Measurements from ENCODE around the gene NLRC4.
"Not testable (repeated sequence)": the region's sequence is repeated elsewhere in the genome, so short reads cannot be mapped to it uniquely, and the experiment has no call there.

Gene NLRC4

DNA sequence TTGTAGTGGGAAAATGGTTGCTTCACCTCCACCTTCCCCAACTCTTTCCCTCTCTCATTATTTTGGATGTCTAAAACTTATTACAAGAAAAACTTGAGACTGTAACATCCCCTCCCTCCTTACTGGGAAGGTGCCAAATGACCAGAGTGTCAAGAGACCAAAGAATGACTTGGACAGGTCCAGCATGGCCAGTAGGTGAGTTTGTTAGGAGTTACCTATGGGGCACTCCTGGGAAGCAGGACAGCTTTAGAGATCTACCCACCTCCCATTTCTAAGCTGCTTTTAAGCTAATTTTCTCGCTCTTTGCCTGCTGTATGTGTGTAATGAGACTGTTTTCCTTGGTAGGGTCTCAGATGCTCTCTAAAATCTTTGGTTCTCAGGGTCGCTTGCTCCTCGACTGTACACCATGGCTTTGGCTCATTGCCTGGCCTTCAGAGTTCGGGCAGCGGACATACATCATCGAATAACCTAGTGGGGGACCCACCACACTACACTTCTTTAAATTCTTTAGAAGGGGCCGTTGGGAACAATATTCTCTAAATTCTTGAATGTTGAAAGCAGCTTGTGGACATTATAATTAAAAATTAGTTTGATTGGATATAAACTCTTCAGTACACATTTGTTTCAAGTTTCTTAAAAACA is 53.8 kb downstream of the NLRC4 start:
- Histone ChIP-seq H3K9me2 (replicated peaks; ENCODE audit: insufficient read depth, low read length) (no peaks in the 10 kb centered on the region), H3K9ac (ENCODE audit: low read length) (no peak overlapping the region), H2AFZ (ENCODE audit: low read depth, low read length, severe bottlenecking) (no peak overlapping the region), H3K79me2 (ENCODE audit: insufficient read depth, low read length) (no peaks in the 10 kb centered on the region), H3K27me3 (ENCODE audit: low read length) (no peaks in the 10 kb centered on the region), H3K4me3 (ENCODE audit: insufficient read depth, low read length, poor library complexity, severe bottlenecking) (no peak overlapping the region), H3K9me3 (ENCODE audit: insufficient read depth, low read length) (no peaks in the 10 kb centered on the region), H3K36me3 (ENCODE audit: low read length) (no peaks in the 10 kb centered on the region; the same call in 1 of the 2 replicates), H3F3A (ENCODE audit: insufficient read depth) (no peaks in the 10 kb centered on the region), H4K20me1 (ENCODE audit: low read depth, low read length) (no peaks in the 10 kb centered on the region), H3K27ac (ENCODE audit: low read depth, low read length) (no peak overlapping the region), H3K4me2 (ENCODE audit: low read depth, low read length, poor library complexity, severe bottlenecking) (no peak overlapping the region)
- TF ChIP-seq CTCF (IDR thresholded peaks at IDR 0.05; ENCODE audit: insufficient read depth, low read length, poor library complexity, severe bottlenecking) (no peak), EZH2phosphoT487 (conservative IDR thresholded peaks at IDR 0.05; ENCODE audit: low read length) (no peak)

- not testable (repeated sequence) for H3K27ac ChIP-seq (ENCODE audit: low read depth, low read length); H4K20me1 ChIP-seq (ENCODE audit: low read depth, low read length); H3K9me3 ChIP-seq (ENCODE audit: insufficient read depth, low read length); H3F3A ChIP-seq (ENCODE audit: insufficient read depth); H3K79me2 ChIP-seq (ENCODE audit: insufficient read depth, low read length); H3K36me3 ChIP-seq (ENCODE audit: low read length); H2AFZ ChIP-seq (ENCODE audit: low read depth, low read length, severe bottlenecking); H3K4me2 ChIP-seq (ENCODE audit: low read depth, low read length, poor library complexity, severe bottlenecking); H3K9ac ChIP-seq (ENCODE audit: low read length); H3K27me3 ChIP-seq (ENCODE audit: low read length); H3K4me3 ChIP-seq (ENCODE audit: insufficient read depth, low read length, poor library complexity, severe bottlenecking); H3K9me2 ChIP-seq (replicated peaks; ENCODE audit: insufficient read depth, low read length)
Observed at GRCh38 chr2:32203428-32203827, 61.3 kb downstream of the NLRC4 start.

GRCh38 chr2:32200814-32201213 is 63.9 kb downstream of the NLRC4 start:
- Histone ChIP-seq H3K9me2 (replicated peaks; ENCODE audit: insufficient read depth, low read length) (no peaks in the 10 kb centered on the region), H3K27ac (ENCODE audit: low read depth, low read length) (no peak overlapping the region), H3K9me3 (ENCODE audit: insufficient read depth, low read length) (no peaks in the 10 kb centered on the region), H3K9ac (ENCODE audit: low read length) (no peak overlapping the region), H4K20me1 (ENCODE audit: low read depth, low read length) (no peaks in the 10 kb centered on the region), H3K27me3 (ENCODE audit: low read length) (no peaks in the 10 kb centered on the region), H3K4me3 (ENCODE audit: insufficient read depth, low read length, poor library complexity, severe bottlenecking) (no peak overlapping the region), H3K36me3 (ENCODE audit: low read length) (no peaks in the 10 kb centered on the region), H3F3A (ENCODE audit: insufficient read depth) (peaks cover 5% of the 10 kb centered on the region; the same call in 1 of the 2 replicates), H3K4me2 (ENCODE audit: low read depth, low read length, poor library complexity, severe bottlenecking) (no peak overlapping the region), H3K79me2 (ENCODE audit: insufficient read depth, low read length) (no peaks in the 10 kb centered on the region), H2AFZ (ENCODE audit: low read depth, low read length, severe bottlenecking) (no peak overlapping the region)
- no peak for TF ChIP-seq EZH2phosphoT487 (conservative IDR thresholded peaks at IDR 0.05; ENCODE audit: low read length)
- no peak for TF ChIP-seq CTCF (IDR thresholded peaks at IDR 0.05; ENCODE audit: insufficient read depth, low read length, poor library complexity, severe bottlenecking)

DNA sequence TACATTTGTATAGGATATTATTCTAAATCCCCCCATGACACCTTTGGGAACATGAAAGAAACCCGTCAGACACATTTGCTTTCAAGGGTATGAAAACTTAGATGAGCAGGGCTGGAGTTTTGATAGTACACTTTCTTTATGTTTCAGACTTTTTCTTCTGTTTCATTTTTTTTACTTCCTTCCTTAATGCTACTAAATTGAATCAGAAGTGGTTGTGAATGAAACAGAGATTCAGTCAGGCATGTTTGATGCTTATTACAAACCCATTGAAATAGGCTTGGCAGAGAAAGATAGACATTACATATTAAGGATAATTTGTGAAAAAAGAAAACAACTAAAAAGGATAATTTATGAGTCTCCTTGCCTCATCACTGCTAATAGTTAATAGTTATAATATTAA is 72.3 kb downstream of the NLRC4 start:
- Histone ChIP-seq H3K27me3 (ENCODE audit: low read length) (no peaks in the 10 kb centered on the region), H3K36me3 (ENCODE audit: low read length) (0 out of 2 replicates have a peak, but pooled peaks cover 4% of the 10 kb centered on the region), H3K79me2 (ENCODE audit: insufficient read depth, low read length) (no peaks in the 10 kb centered on the region), H3F3A (ENCODE audit: insufficient read depth) (peaks cover 4% of the 10 kb centered on the region; the same call in 1 of the 2 replicates), H3K27ac (ENCODE audit: low read depth, low read length) (no peak overlapping the region), H2AFZ (ENCODE audit: low read depth, low read length, severe bottlenecking) (no peak overlapping the region), H3K4me2 (ENCODE audit: low read depth, low read length, poor library complexity, severe bottlenecking) (no peak overlapping the region), H3K9ac (ENCODE audit: low read length) (no peak overlapping the region), H4K20me1 (ENCODE audit: low read depth, low read length) (no peaks in the 10 kb centered on the region), H3K9me2 (replicated peaks; ENCODE audit: insufficient read depth, low read length) (no peaks in the 10 kb centered on the region), H3K9me3 (ENCODE audit: insufficient read depth, low read length) (no peaks in the 10 kb centered on the region), H3K4me3 (ENCODE audit: insufficient read depth, low read length, poor library complexity, severe bottlenecking) (no peak overlapping the region)
- TF ChIP-seq EZH2phosphoT487 (conservative IDR thresholded peaks at IDR 0.05; ENCODE audit: low read length), result no peak
